Neural cell (in vitro differentiated cells): Measurements from ENCODE around the gene GINS3. TPM values are rescaled to one million over a fixed set of nuclear protein-coding genes. Genes with fewer than 3 reads are reported as not detected.

ENCODE experiments used
- H2AFZ ChIP-seq: fragments of 200-600, 300-800 bp; sonication (generic), shearing (Covaris generic); 2 replicates; pipeline ENCODE4 v1.6.0; 2014; ENCODE audit warnings: low read depth, mild to moderate bottlenecking, antibody characterized with exemption, low read length, moderate library complexity
- H3F3A ChIP-seq: fragments of 200-600 bp; shearing (Covaris generic); 2 replicates; pipeline ENCODE4 v1.6.1; 2016; ENCODE audit warnings: mild to moderate bottlenecking, moderate library complexity, mixed read lengths, antibody characterized with exemption, low read length; ENCODE audit not compliant: insufficient read depth, poor library complexity, severe bottlenecking
- H3K27ac ChIP-seq: fragments of 200-600, 300-800 bp; sonication (generic), shearing (Covaris generic); 2 replicates; pipeline ENCODE4 v1.5.1; 2014; ENCODE audit warnings: mild to moderate bottlenecking, low read length, moderate library complexity
- H3K27me3 ChIP-seq: fragments of 300-800, 200-600 bp; sonication (generic), shearing (Covaris generic); 2 replicates; pipeline ENCODE4 v1.6.0; 2014; ENCODE audit warnings: mild to moderate bottlenecking, low read depth, low read length, moderate library complexity; ENCODE audit not compliant: insufficient read depth
- H3K36me3 ChIP-seq: fragments of 300-800, 200-600 bp; sonication (generic), shearing (Covaris generic); 2 replicates; pipeline ENCODE4 v1.5.1; 2014; ENCODE audit warnings: mild to moderate bottlenecking, antibody characterized with exemption, low read length, moderate library complexity; ENCODE audit not compliant: insufficient read depth
- H3K4me2 ChIP-seq: fragments of 300-800, 200-600 bp; sonication (generic), shearing (Covaris generic); 2 replicates; pipeline ENCODE4 v1.6.0; 2014; ENCODE audit warnings: mild to moderate bottlenecking, low read length
- H3K4me3 ChIP-seq: fragments of 300-800, 200-600 bp; sonication (generic), shearing (Covaris generic); 2 replicates; pipeline ENCODE4 v1.5.1; 2014; ENCODE audit warnings: mild to moderate bottlenecking, low read length, moderate library complexity
- H3K79me2 ChIP-seq: fragments of 200-600 bp; shearing (Covaris generic); replicated peaks from 2 replicates; pipeline ENCODE4 v1.6.0; 2014; ENCODE audit warnings: mild to moderate bottlenecking, low read length, moderate library complexity; ENCODE audit not compliant: insufficient read depth
- H3K9ac ChIP-seq: fragments of 300-800, 200-600 bp; sonication (generic), shearing (Covaris generic); 2 replicates; pipeline ENCODE4 v1.6.1; 2016; ENCODE audit warnings: mild to moderate bottlenecking, low read length, mixed read lengths
- H3K9me2 ChIP-seq: fragments of 200-600 bp; shearing (Covaris generic); 2 replicates; pipeline ENCODE4 v1.6.1; 2016; ENCODE audit warnings: mild to moderate bottlenecking, low read length, mixed read lengths; ENCODE audit not compliant: insufficient read depth
- H3K9me3 ChIP-seq: fragments of 200-600, 300-800 bp; sonication (generic), shearing (Covaris generic); 2 replicates; pipeline ENCODE4 v1.6.1; 2016; ENCODE audit warnings: mild to moderate bottlenecking, mixed run types, low read length, moderate library complexity, mixed read lengths
- H4K20me1 ChIP-seq: fragments of 200-600 bp; shearing (Covaris generic); 2 replicates; pipeline ENCODE4 v1.6.1; 2016; ENCODE audit warnings: mild to moderate bottlenecking, mixed run types; ENCODE audit not compliant: insufficient read depth
- CTCF ChIP-seq: fragments of 450-650 bp; IDR thresholded peaks from 2 replicates; pipeline ENCODE4 v1.5.1; 2014; ENCODE audit warnings: antibody characterized with exemption, mild to moderate bottlenecking, moderate library complexity; ENCODE audit not compliant: poor library complexity, severe bottlenecking
- EP300 ChIP-seq: fragments of 450-650 bp; conservative IDR thresholded peaks from 2 replicates; pipeline ENCODE4 v1.6.1; 2014; ENCODE audit warnings: antibody characterized with exemption, mild to moderate bottlenecking, moderate library complexity; ENCODE audit not compliant: poor library complexity, severe bottlenecking
- EZH2 ChIP-seq: fragments of 200-600, 300-800 bp; shearing (Covaris generic), sonication (generic); IDR thresholded peaks from 2 replicates; pipeline ENCODE4 v1.6.1; 2014; ENCODE audit warnings: antibody characterized with exemption, low read length, borderline replicate concordance, mild to moderate bottlenecking; ENCODE audit not compliant: insufficient read depth, poor library complexity, severe bottlenecking
- MXI1 ChIP-seq: fragments of 450-650 bp; conservative IDR thresholded peaks from 2 replicates; pipeline ENCODE4 v1.6.1; 2014; ENCODE audit warnings: antibody characterized with exemption, mild to moderate bottlenecking; ENCODE audit not compliant: poor library complexity, severe bottlenecking
- POLR2AphosphoS5 ChIP-seq: IDR thresholded peaks from 2 replicates; pipeline ENCODE4 v1.6.1; 2012
- RAD21 ChIP-seq: fragments of 450-650 bp; conservative IDR thresholded peaks from 2 replicates; pipeline ENCODE4 v1.6.1; 2014; ENCODE audit warnings: antibody characterized with exemption, mild to moderate bottlenecking, moderate library complexity
- REST ChIP-seq: IDR thresholded peaks from 2 replicates; pipeline ENCODE4 v1.6.1; 2012; ENCODE audit warnings: borderline replicate concordance
- SMC3 ChIP-seq: fragments of 450-650 bp; conservative IDR thresholded peaks from 2 replicates; pipeline ENCODE4 v1.6.1; 2014; ENCODE audit warnings: antibody characterized with exemption, mild to moderate bottlenecking, moderate library complexity; ENCODE audit not compliant: poor library complexity
- TAF1 ChIP-seq: IDR thresholded peaks from 2 replicates; pipeline ENCODE4 v1.6.1; 2012; ENCODE audit warnings: low read depth
- polyA plus RNA-seq: library from polyadenylated mRNA; depleted of rRNA; stranded (reverse); fragments of >200 nt; gene quantifications from 2 replicates; pipeline ENCODE4 v1.2.3, GENCODE V29; 2014

The GINS3 gene
- polyA plus RNA-seq, 1 donor from 2014 or later, result 4.3 TPM

- Histone ChIP-seq H3K27ac (no peak overlapping the region), H3K36me3 (no peaks in the 10 kb centered on the region), H3K9ac (no peak overlapping the region), H3K9me3 (no peaks in the 10 kb centered on the region), H2AFZ (no peak overlapping the region), H3K4me2 (no peak overlapping the region), H3K4me3 (no peak overlapping the region), H3K27me3 (no peaks in the 10 kb centered on the region), H3K9me2 (no peaks in the 10 kb centered on the region), H3K79me2 (no peaks in the 10 kb centered on the region), H3F3A (no peaks in the 10 kb centered on the region), H4K20me1 (no peaks in the 10 kb centered on the region)
- TF ChIP-seq EP300 (no peak), RAD21 (no peak), SMC3 (no peak), CTCF (no peak), MXI1 (no peak), TAF1 (no peak), REST (no peak), EZH2 (no peak), POLR2AphosphoS5 (no peak)
Observed at GRCh38 chr16:58449306-58449705, 57.0 kb downstream of the GINS3 start.

- Histone ChIP-seq H3K9me3 (no peaks in the 10 kb centered on the region), H3K27me3 (no peaks in the 10 kb centered on the region), H3K27ac (no peak overlapping the region), H4K20me1 (no peaks in the 10 kb centered on the region), H3K9me2 (no peaks in the 10 kb centered on the region), H3F3A (no peaks in the 10 kb centered on the region), H3K4me3 (no peak overlapping the region), H3K9ac (no peak overlapping the region), H3K4me2 (no peak overlapping the region), H3K36me3 (no peaks in the 10 kb centered on the region), H3K79me2 (no peaks in the 10 kb centered on the region), H2AFZ (no peak overlapping the region)
- no peak for TF ChIP-seq CTCF
- TF ChIP-seq EP300, result no peak
- no peak for TF ChIP-seq EZH2
- no peak for TF ChIP-seq MXI1
- TF ChIP-seq TAF1, result no peak
- TF ChIP-seq POLR2AphosphoS5, result no peak
- TF ChIP-seq RAD21, result no peak
- no peak for TF ChIP-seq REST
- TF ChIP-seq SMC3, result no peak
Observed at GRCh38 chr16:58449768-58450167, 57.5 kb downstream of the GINS3 start.
